ENCODE results near the gene MAST4.

Gene MAST4

GRCh38 chr5:66561256-66561990, 34.8 kb upstream of the MAST4 start:
- no peaks in the 10 kb centered on the region for H3K4me1 ChIP-seq (ENCODE audit: control insufficient read depth, insufficient read depth, low read length)
- 86 to 92% methylated on average over 6 of the region's 6 CpGs for WGBS, 2 experiments
- H3K4me3 ChIP-seq (ENCODE audit: insufficient read depth, low read depth, low read length) = no peak overlapping the region
- no peaks in the 10 kb centered on the region for H3K9me3 ChIP-seq (ENCODE audit: control insufficient read depth, low read length)
- H3K27me3 ChIP-seq (ENCODE audit: control insufficient read depth, insufficient read depth, low read length, poor library complexity, severe bottlenecking) = no peaks in the 10 kb centered on the region
- no peaks in the 10 kb centered on the region for H3K36me3 ChIP-seq (ENCODE audit: control insufficient read depth, insufficient read depth, low read length)
- no peak overlapping the region for H3K27ac ChIP-seq (ENCODE audit: insufficient read depth, low read depth, low read length, poor library complexity, severe bottlenecking)

GRCh38 chr5:66565878-66566277, 30.3 kb upstream of the MAST4 start:
- H3K4me1 ChIP-seq (ENCODE audit: control insufficient read depth, insufficient read depth, low read length) = no peaks in the 10 kb centered on the region
- H3K36me3 ChIP-seq (ENCODE audit: control insufficient read depth, insufficient read depth, low read length) = no peaks in the 10 kb centered on the region
- 91 to 96% methylated on average over 2 of the region's 2 CpGs for WGBS, 2 experiments
- H3K27me3 ChIP-seq (ENCODE audit: control insufficient read depth, insufficient read depth, low read length, poor library complexity, severe bottlenecking) = no peaks in the 10 kb centered on the region
- no peak overlapping the region for H3K27ac ChIP-seq (ENCODE audit: insufficient read depth, low read depth, low read length, poor library complexity, severe bottlenecking)
- no peak overlapping the region for H3K4me3 ChIP-seq (ENCODE audit: insufficient read depth, low read depth, low read length)
- no peaks in the 10 kb centered on the region for H3K9me3 ChIP-seq (ENCODE audit: control insufficient read depth, low read length)

GRCh38 chr5:66567474-66567873, 28.7 kb upstream of the MAST4 start:
- no peaks in the 10 kb centered on the region for H3K4me1 ChIP-seq (ENCODE audit: control insufficient read depth, insufficient read depth, low read length)
- H3K27me3 ChIP-seq (ENCODE audit: control insufficient read depth, insufficient read depth, low read length, poor library complexity, severe bottlenecking) = no peaks in the 10 kb centered on the region
- no peaks in the 10 kb centered on the region for H3K9me3 ChIP-seq (ENCODE audit: control insufficient read depth, low read length)
- H3K4me3 ChIP-seq (ENCODE audit: insufficient read depth, low read depth, low read length) = no peak overlapping the region
- no peaks in the 10 kb centered on the region for H3K36me3 ChIP-seq (ENCODE audit: control insufficient read depth, insufficient read depth, low read length)
- WGBS, 2 experiments = 91 to 96% methylated on average over 3 of the region's 3 CpGs
- H3K27ac ChIP-seq (ENCODE audit: insufficient read depth, low read depth, low read length, poor library complexity, severe bottlenecking) = no peak overlapping the region

- H3K4me1 ChIP-seq (ENCODE audit: control insufficient read depth, insufficient read depth, low read length) = no peaks in the 10 kb centered on the region
- no peak overlapping the region for H3K4me3 ChIP-seq (ENCODE audit: insufficient read depth, low read depth, low read length)
- no peaks in the 10 kb centered on the region for H3K27me3 ChIP-seq (ENCODE audit: control insufficient read depth, insufficient read depth, low read length, poor library complexity, severe bottlenecking)
- WGBS, 2 experiments = 95 to 100% methylated on average over 1 of the region's 1 CpG
- H3K36me3 ChIP-seq (ENCODE audit: control insufficient read depth, insufficient read depth, low read length) = no peaks in the 10 kb centered on the region
- H3K27ac ChIP-seq (ENCODE audit: insufficient read depth, low read depth, low read length, poor library complexity, severe bottlenecking) = no peak overlapping the region
- H3K9me3 ChIP-seq (ENCODE audit: control insufficient read depth, low read length) = no peaks in the 10 kb centered on the region
These were observed 26.0 kb upstream of the MAST4 start for GRCh38 chr5:66570201-66570600.

- Histone ChIP-seq H3K4me1 (ENCODE audit: control insufficient read depth, insufficient read depth, low read length) (no peaks in the 10 kb centered on the region), H3K36me3 (ENCODE audit: control insufficient read depth, insufficient read depth, low read length) (no peaks in the 10 kb centered on the region), H3K27ac (ENCODE audit: insufficient read depth, low read depth, low read length, poor library complexity, severe bottlenecking) (no peak overlapping the region), H3K9me3 (ENCODE audit: control insufficient read depth, low read length) (no peaks in the 10 kb centered on the region), H3K27me3 (ENCODE audit: control insufficient read depth, insufficient read depth, low read length, poor library complexity, severe bottlenecking) (no peaks in the 10 kb centered on the region), H3K4me3 (ENCODE audit: insufficient read depth, low read depth, low read length) (no peak overlapping the region)
- WGBS, 2 experiments = 75 to 88% methylated on average over 2 of the region's 2 CpGs
These were observed 22.5 kb upstream of the MAST4 start for GRCh38 chr5:66573733-66574132.

- Histone ChIP-seq H3K4me1 (ENCODE audit: control insufficient read depth, insufficient read depth, low read length) (no peaks in the 10 kb centered on the region), H3K4me3 (ENCODE audit: insufficient read depth, low read depth, low read length) (no peak overlapping the region), H3K27ac (ENCODE audit: insufficient read depth, low read depth, low read length, poor library complexity, severe bottlenecking) (no peak overlapping the region), H3K27me3 (ENCODE audit: control insufficient read depth, insufficient read depth, low read length, poor library complexity, severe bottlenecking) (no peaks in the 10 kb centered on the region), H3K9me3 (ENCODE audit: control insufficient read depth, low read length) (no peaks in the 10 kb centered on the region), H3K36me3 (ENCODE audit: control insufficient read depth, insufficient read depth, low read length) (no peaks in the 10 kb centered on the region)
- WGBS, 2 experiments = 87 to 89% methylated on average over 5 of the region's 5 CpGs
These were observed 13.6 kb upstream of the MAST4 start for GRCh38 chr5:66582499-66583165.

- Histone ChIP-seq H3K4me3 (ENCODE audit: insufficient read depth, low read depth, low read length) (no peak overlapping the region), H3K27me3 (ENCODE audit: control insufficient read depth, insufficient read depth, low read length, poor library complexity, severe bottlenecking) (no peaks in the 10 kb centered on the region), H3K9me3 (ENCODE audit: control insufficient read depth, low read length) (no peaks in the 10 kb centered on the region), H3K36me3 (ENCODE audit: control insufficient read depth, insufficient read depth, low read length) (no peaks in the 10 kb centered on the region), H3K27ac (ENCODE audit: insufficient read depth, low read depth, low read length, poor library complexity, severe bottlenecking) (no peak overlapping the region), H3K4me1 (ENCODE audit: control insufficient read depth, insufficient read depth, low read length) (no peaks in the 10 kb centered on the region)
These were observed 10.9 kb upstream of the MAST4 start for GRCh38 chr5:66585291-66585690.

- 86 to 88% methylated on average over 4 of the region's 4 CpGs for WGBS, 2 experiments
- H3K9me3 ChIP-seq (ENCODE audit: control insufficient read depth, low read length) = no peaks in the 10 kb centered on the region
- no peak overlapping the region for H3K27ac ChIP-seq (ENCODE audit: insufficient read depth, low read depth, low read length, poor library complexity, severe bottlenecking)
- H3K27me3 ChIP-seq (ENCODE audit: control insufficient read depth, insufficient read depth, low read length, poor library complexity, severe bottlenecking) = no peaks in the 10 kb centered on the region
- H3K4me1 ChIP-seq (ENCODE audit: control insufficient read depth, insufficient read depth, low read length) = no peaks in the 10 kb centered on the region
- H3K4me3 ChIP-seq (ENCODE audit: insufficient read depth, low read depth, low read length) = no peak overlapping the region
- H3K36me3 ChIP-seq (ENCODE audit: control insufficient read depth, insufficient read depth, low read length) = no peaks in the 10 kb centered on the region
These were observed 8.4 kb upstream of the MAST4 start for GRCh38 chr5:66587771-66588170.

GRCh38 chr5:66596636-66597182, 516 bp downstream of the MAST4 start:
- no peak overlapping the region for H3K27ac ChIP-seq (ENCODE audit: insufficient read depth, low read depth, low read length, poor library complexity, severe bottlenecking)
- H3K4me1 ChIP-seq (ENCODE audit: control insufficient read depth, insufficient read depth, low read length) = peaks cover 4% of the 10 kb centered on the region
- H3K27me3 ChIP-seq (ENCODE audit: control insufficient read depth, insufficient read depth, low read length, poor library complexity, severe bottlenecking) = peaks cover 72% of the 10 kb centered on the region
- H3K4me3 ChIP-seq (ENCODE audit: insufficient read depth, low read depth, low read length) = peak overlapping the region; percentile 73
- WGBS, 2 experiments = 1% methylated on average over 56 of the region's 56 CpGs
- H3K36me3 ChIP-seq (ENCODE audit: control insufficient read depth, insufficient read depth, low read length) = no peaks in the 10 kb centered on the region
- no peaks in the 10 kb centered on the region for H3K9me3 ChIP-seq (ENCODE audit: control insufficient read depth, low read length)

- Histone ChIP-seq H3K9me3 (ENCODE audit: control insufficient read depth, low read length) (no peaks in the 10 kb centered on the region), H3K36me3 (ENCODE audit: control insufficient read depth, insufficient read depth, low read length) (no peaks in the 10 kb centered on the region), H3K27ac (ENCODE audit: insufficient read depth, low read depth, low read length, poor library complexity, severe bottlenecking) (no peak overlapping the region), H3K4me1 (ENCODE audit: control insufficient read depth, insufficient read depth, low read length) (peaks cover 4% of the 10 kb centered on the region), H3K4me3 (ENCODE audit: insufficient read depth, low read depth, low read length) (peak overlapping the region; percentile 73), H3K27me3 (ENCODE audit: control insufficient read depth, insufficient read depth, low read length, poor library complexity, severe bottlenecking) (peaks cover 72% of the 10 kb centered on the region)
- whole genome bisulfite sequencing, 2 experiments = 3 to 4% methylated on average over 35 of the region's 35 CpGs
These were observed 1.1 kb downstream of the MAST4 start for GRCh38 chr5:66597183-66597757.
